ENCODE data around the gene FAM78A.

GRCh38 chr9:131304676-131305355, 28.5 kb upstream of the FAM78A start:
- TF ChIP-seq CTCF (IDR thresholded peaks at IDR 0.05; ENCODE audit: poor library complexity, severe bottlenecking), result no peak
- no peak for TF ChIP-seq POLR2AphosphoS5 (IDR thresholded peaks at IDR 0.05)
